ENCODE measurements around the gene CHRNB4. TPM values are rescaled to one million over a fixed set of nuclear protein-coding genes. Genes with fewer than 3 reads are reported as not detected.

CHRNB4 gene
- total and polyA plus RNA-seq, 2 donors (not counting 3 experiments of a cell fraction or from before 2014, with no cell fraction given) = 0.08 TPM; not detected in 1

DNA sequence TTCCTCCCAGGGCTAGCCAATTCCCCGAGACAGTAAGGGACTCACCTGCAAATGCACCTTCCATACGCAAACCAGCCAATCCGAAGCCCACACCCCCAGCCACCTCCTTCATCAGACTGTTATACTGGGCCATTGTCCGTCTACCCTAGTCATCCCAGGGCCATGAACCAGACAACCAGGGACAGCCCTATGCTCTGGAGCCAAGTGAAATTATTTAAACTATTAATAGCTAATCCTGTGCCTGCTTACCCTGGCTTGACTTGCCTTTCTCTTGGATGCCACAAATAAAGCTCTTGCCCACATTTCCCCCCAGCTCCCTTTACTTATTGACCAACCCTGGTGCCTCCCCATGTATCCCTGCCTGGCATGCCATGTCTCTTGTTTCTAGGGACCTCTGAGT, 4.0 kb upstream of the CHRNB4 start:
- no peaks in the 10 kb centered on the region for H3K9me1 ChIP-seq (replicated peaks; ENCODE audit: control insufficient read depth, extremely low read depth, insufficient read depth, low read length)
- TF ChIP-seq, protein P1, sequence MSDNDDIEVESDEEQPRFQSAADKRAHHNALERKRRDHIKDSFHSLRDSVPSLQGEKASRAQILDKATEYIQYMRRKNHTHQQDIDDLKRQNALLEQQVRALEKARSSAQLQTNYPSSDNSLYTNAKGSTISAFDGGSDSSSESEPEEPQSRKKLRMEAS (IDR thresholded peaks at IDR 0.05; ENCODE audit: insufficient read depth, insufficient read length) = no peak
- TF ChIP-seq JUN (IDR thresholded peaks at IDR 0.05; ENCODE audit: borderline replicate concordance, insufficient read depth, insufficient read length, low read depth) = no peak
- no peak for TF ChIP-seq FOS (IDR thresholded peaks at IDR 0.05; ENCODE audit: borderline replicate concordance, insufficient read depth, low read length)
- no peak for TF ChIP-seq MYC (IDR thresholded peaks at IDR 0.05; ENCODE audit: low read depth, low read length)
- TF ChIP-seq POLR2A (IDR thresholded peaks at IDR 0.05; ENCODE audit: low read depth, low read length) = no peak
- TF ChIP-seq, protein P2, sequence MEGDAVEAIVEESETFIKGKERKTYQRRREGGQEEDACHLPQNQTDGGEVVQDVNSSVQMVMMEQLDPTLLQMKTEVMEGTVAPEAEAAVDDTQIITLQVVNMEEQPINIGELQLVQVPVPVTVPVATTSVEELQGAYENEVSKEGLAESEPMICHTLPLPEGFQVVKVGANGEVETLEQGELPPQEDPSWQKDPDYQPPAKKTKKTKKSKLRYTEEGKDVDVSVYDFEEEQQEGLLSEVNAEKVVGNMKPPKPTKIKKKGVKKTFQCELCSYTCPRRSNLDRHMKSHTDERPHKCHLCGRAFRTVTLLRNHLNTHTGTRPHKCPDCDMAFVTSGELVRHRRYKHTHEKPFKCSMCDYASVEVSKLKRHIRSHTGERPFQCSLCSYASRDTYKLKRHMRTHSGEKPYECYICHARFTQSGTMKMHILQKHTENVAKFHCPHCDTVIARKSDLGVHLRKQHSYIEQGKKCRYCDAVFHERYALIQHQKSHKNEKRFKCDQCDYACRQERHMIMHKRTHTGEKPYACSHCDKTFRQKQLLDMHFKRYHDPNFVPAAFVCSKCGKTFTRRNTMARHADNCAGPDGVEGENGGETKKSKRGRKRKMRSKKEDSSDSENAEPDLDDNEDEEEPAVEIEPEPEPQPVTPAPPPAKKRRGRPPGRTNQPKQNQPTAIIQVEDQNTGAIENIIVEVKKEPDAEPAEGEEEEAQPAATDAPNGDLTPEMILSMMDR (IDR thresholded peaks at IDR 0.05; ENCODE audit: extremely low read depth in 1 of 2, insufficient read depth in 1 of 2, low read depth in 1 of 2, low read length in 2 of 2) = no peak
- TF ChIP-seq GATA2 (IDR thresholded peaks at IDR 0.05; ENCODE audit: insufficient read depth, insufficient read length, low read depth, low read length) = no peak
- no peak for TF ChIP-seq EZH2 (IDR thresholded peaks at IDR 0.05; ENCODE audit: borderline replicate concordance, low read depth, low read length, severe bottlenecking)
- TF ChIP-seq POLR2AphosphoS5 (IDR thresholded peaks at IDR 0.05; ENCODE audit: insufficient read depth, low read depth, low read length) = no peak
- no peak for FAIRE-seq
- H3K27ac ChIP-seq (ENCODE audit: insufficient read depth, low read depth, low read length) = no peak overlapping the region
- dilution Hi-C loops (cut with MboI; ENCODE audit: extremely low pct_ligation_motif_present, low sequenced_read_pairs) = no loop called here
- CTCF ChIA-PET = interaction anchor here (1.5 kb wide), 1 partner anchor 64 kb away, joined by 4 read pairs; no protein-coding TSS in a partner anchor
- no TSS peak for BruUV-seq (replicated peaks)
- intact Hi-C loops (cut with micrococcal nuclease) = no loop called here
- no peak overlapping the region for H3K4me3 ChIP-seq (replicated peaks in 1 of 3; ENCODE audit: insufficient read depth in 1 of 3, low read depth in 1 of 3, low read length in 3 of 3)
- no peaks in the 10 kb centered on the region for H4K20me1 ChIP-seq (replicated peaks; ENCODE audit: control insufficient read depth, extremely low read depth, insufficient read depth, low read length)
- peaks cover 2% of the 10 kb centered on the region for H3K4me1 ChIP-seq (ENCODE audit: control insufficient read depth, extremely low read depth, insufficient read depth, low read length)
- H3K9me3 ChIP-seq (replicated peaks; ENCODE audit: control insufficient read depth, insufficient read depth, low read length) = no peaks in the 10 kb centered on the region
- peaks cover 0 to 2% of the 10 kb centered on the region in 2 experiments for H3K27me3 ChIP-seq (ENCODE audit: control insufficient read depth in 2 of 2, insufficient read depth in 2 of 2, low read length in 2 of 2)
- H3K79me2 ChIP-seq (ENCODE audit: control insufficient read depth, insufficient read depth, low read length) = no peaks in the 10 kb centered on the region
- no peak for DNase-seq (ENCODE audit: low read depth, low spot score)
- H3K36me3 ChIP-seq (ENCODE audit: control insufficient read depth in 2 of 2, extremely low read depth in 1 of 2, insufficient read depth in 2 of 2, low read length in 2 of 2) = no peaks in the 10 kb centered on the region
- POLR2A ChIA-PET = no interaction called here
- no peak overlapping the region for H3K9ac ChIP-seq (replicated peaks; ENCODE audit: extremely low read depth, insufficient read depth, low read length)
- H2AFZ ChIP-seq (ENCODE audit: low read depth, low read length) = no peak overlapping the region
- H3K4me2 ChIP-seq (ENCODE audit: insufficient read depth, low read length) = no peak overlapping the region

Measured in endothelial cell of umbilical vein (primary cell).